Peyer's patch (tissue), 4 donors: ENCODE measurements around the gene LRRC75B.

Experiments
- POLR2A ChIP-seq, 2 donors: fragments of 450-650 bp; IDR thresholded peaks; one replicate each; pipeline ENCODE4 v1.5.1; 2017; ENCODE audit warnings: antibody characterized with exemption in 2 of 2, mild to moderate bottlenecking in 2 of 2, moderate library complexity in 2 of 2
- TF ChIP-seq, protein P1 (sequence below), 6 experiments: fragments of 450-650 bp in 4 of 6; fragments of 200-600 bp in 2 of 6; sonication (generic) in 1 of 6; IDR thresholded peaks; one replicate each; pipeline ENCODE4 v1.5.1; 2017 to 2019; ENCODE audit warnings: antibody characterized with exemption in 6 of 6, mild to moderate bottlenecking in 3 of 6, moderate library complexity in 1 of 6

- TF ChIP-seq, protein P1, sequence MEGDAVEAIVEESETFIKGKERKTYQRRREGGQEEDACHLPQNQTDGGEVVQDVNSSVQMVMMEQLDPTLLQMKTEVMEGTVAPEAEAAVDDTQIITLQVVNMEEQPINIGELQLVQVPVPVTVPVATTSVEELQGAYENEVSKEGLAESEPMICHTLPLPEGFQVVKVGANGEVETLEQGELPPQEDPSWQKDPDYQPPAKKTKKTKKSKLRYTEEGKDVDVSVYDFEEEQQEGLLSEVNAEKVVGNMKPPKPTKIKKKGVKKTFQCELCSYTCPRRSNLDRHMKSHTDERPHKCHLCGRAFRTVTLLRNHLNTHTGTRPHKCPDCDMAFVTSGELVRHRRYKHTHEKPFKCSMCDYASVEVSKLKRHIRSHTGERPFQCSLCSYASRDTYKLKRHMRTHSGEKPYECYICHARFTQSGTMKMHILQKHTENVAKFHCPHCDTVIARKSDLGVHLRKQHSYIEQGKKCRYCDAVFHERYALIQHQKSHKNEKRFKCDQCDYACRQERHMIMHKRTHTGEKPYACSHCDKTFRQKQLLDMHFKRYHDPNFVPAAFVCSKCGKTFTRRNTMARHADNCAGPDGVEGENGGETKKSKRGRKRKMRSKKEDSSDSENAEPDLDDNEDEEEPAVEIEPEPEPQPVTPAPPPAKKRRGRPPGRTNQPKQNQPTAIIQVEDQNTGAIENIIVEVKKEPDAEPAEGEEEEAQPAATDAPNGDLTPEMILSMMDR (IDR thresholded peaks at IDR 0.05): peak in 1 of 6 experiments; percentile 1
- TF ChIP-seq POLR2A (IDR thresholded peaks at IDR 0.05): peak; percentile 67 to 81
These were observed 42.6 kb downstream of the LRRC75B start for GRCh38 chr22:24550028-24550901.
